ENCODE measurements around the gene RARRES2.

- TF ChIP-seq POLR2A (IDR thresholded peaks at IDR 0.05; ENCODE audit: low read depth, low read length) (no peak), TAF1 (IDR thresholded peaks at IDR 0.05; ENCODE audit: low read depth, low read length) (no peak; the same call in none of the 2 replicates), POLR2AphosphoS5 (IDR thresholded peaks at IDR 0.05; ENCODE audit: low read depth, low read length) (peak; percentile 32; the same call in 1 of the 2 replicates), PAX5 (IDR thresholded peaks at IDR 0.05; ENCODE audit: insufficient read depth, low read length, severe bottlenecking) (peak; percentile 24), SPI1 (IDR thresholded peaks at IDR 0.05; ENCODE audit: low read depth, low read length) (no peak), POU2F2 (IDR thresholded peaks at IDR 0.05; ENCODE audit: low read depth, low read length) (no peak)
Measured at GRCh38 chr7:150368096-150368883, 26.9 kb upstream of the RARRES2 start, which contains the start of gene REPIN1.
